OCI-LY3 (cell line): ENCODE measurements around the gene HBE1.

Experiments used
- H2AFZ ChIP-seq: fragments of 200-600, 300-600 bp; shearing (Covaris generic); 2 replicates; pipeline ENCODE4 v1.6.0; 2014; ENCODE audit warnings: antibody characterized with exemption, low read depth, low read length
- H3K27ac ChIP-seq: fragments of 200-600, 300-600 bp; sonication (generic); 2 replicates; pipeline ENCODE4 v1.5.1; 2014; ENCODE audit warnings: mild to moderate bottlenecking, low read length, moderate library complexity, mixed read lengths
- H3K27me3 ChIP-seq: fragments of 200-600, 300-600 bp; sonication (generic); 2 replicates; pipeline ENCODE4 v1.6.1; 2014; ENCODE audit warnings: low read depth, low read length, mixed read lengths
- H3K36me3 ChIP-seq: fragments of 200-600, 300-600 bp; sonication (generic); replicated peaks from 2 replicates; pipeline ENCODE3; 2014; ENCODE audit warnings: low read depth, low read length, mixed read lengths
- H3K4me1 ChIP-seq: fragments of 300-600, 200-600 bp; sonication (generic); 2 replicates; pipeline ENCODE4 v1.6.1; 2014; ENCODE audit warnings: low read length, mixed read lengths
- H3K4me2 ChIP-seq: fragments of 200-600, 300-600 bp; sonication (generic); 2 replicates; pipeline ENCODE4 v1.6.1; 2014; ENCODE audit warnings: low read length, mixed read lengths
- H3K4me3 ChIP-seq: fragments of 300-600, 200-600 bp; sonication (generic); 2 replicates; pipeline ENCODE4 v1.5.1; 2014; ENCODE audit warnings: antibody characterized with exemption, mild to moderate bottlenecking, low read length, moderate library complexity
- H3K79me2 ChIP-seq: fragments of 300-600, 200-600 bp; shearing (Covaris generic); 2 replicates; pipeline ENCODE4 v1.6.1; 2014; ENCODE audit warnings: mild to moderate bottlenecking, low read length, mixed read lengths
- H3K9ac ChIP-seq: fragments of 300-600, 200-600 bp; shearing (Covaris generic); 2 replicates; pipeline ENCODE4 v1.6.0; 2014; ENCODE audit warnings: mild to moderate bottlenecking, low read length, moderate library complexity
- H3K9me3 ChIP-seq: fragments of 200-600, 300-600 bp; shearing (Covaris generic); 2 replicates; pipeline ENCODE4 v1.6.1; 2014; ENCODE audit warnings: low read length, mixed read lengths; ENCODE audit not compliant: insufficient read depth
- H4K20me1 ChIP-seq: fragments of 200-600, 300-600 bp; sonication (generic); 2 replicates; pipeline ENCODE4 v1.6.1; 2016; ENCODE audit warnings: low read length, mixed read lengths; ENCODE audit not compliant: insufficient read depth
- CTCF ChIP-seq: fragments of 200-600, 300-600 bp; sonication (generic); IDR thresholded peaks from 2 replicates; pipeline ENCODE4 v1.5.1; 2014; ENCODE audit warnings: antibody characterized with exemption, low read length, low read depth
- EZH2phosphoT487 ChIP-seq: fragments of 200-600 bp; shearing (Covaris generic); IDR thresholded peaks from 2 replicates; pipeline ENCODE4 v1.6.1; 2018; ENCODE audit warnings: antibody characterized with exemption, mixed run types, low read depth

HBE1 gene

GRCh38 chr11:5235364-5236095, 34.2 kb downstream of the HBE1 start:
- H3K9me3 ChIP-seq: no peaks in the 10 kb centered on the region
- TF ChIP-seq EZH2phosphoT487 (no peak), CTCF (no peak)
- no peak overlapping the region for H3K4me3 ChIP-seq
- no peak overlapping the region for H3K27ac ChIP-seq
- H3K9ac ChIP-seq: no peak overlapping the region
- no peaks in the 10 kb centered on the region for H3K79me2 ChIP-seq
- no peak overlapping the region for H2AFZ ChIP-seq
- no peaks in the 10 kb centered on the region for H4K20me1 ChIP-seq
- H3K4me2 ChIP-seq: no peak overlapping the region
- no peaks in the 10 kb centered on the region for H3K36me3 ChIP-seq
- H3K27me3 ChIP-seq: no peaks in the 10 kb centered on the region
- H3K4me1 ChIP-seq: peaks cover 7% of the 10 kb centered on the region

GRCh38 chr11:5234381-5234834, 35.3 kb downstream of the HBE1 start, which contains the start of gene HBD:
HBD (minus strand) TSS chr11:5234483; CDS start chr11:5234433, 50 bp downstream.
- Histone ChIP-seq H3K4me1 (peaks cover 7% of the 10 kb centered on the region), H3K27ac (no peak within 1 kb of the TSS), H3K4me3 (no peak within 1 kb of the TSS), H3K27me3 (no peaks in the 10 kb centered on the region), H3K36me3 (no peaks in the 10 kb centered on the region), H2AFZ (peak within 1 kb of the TSS; percentile 30; the same call in 1 of the 2 replicates), H3K4me2 (0 out of 2 replicates have a peak within 1 kb of the TSS, but pooled peaks have one; percentile 5), H3K9me3 (no peaks in the 10 kb centered on the region), H4K20me1 (no peaks in the 10 kb centered on the region), H3K79me2 (no peaks in the 10 kb centered on the region), H3K9ac (no peak within 1 kb of the TSS)
- TF ChIP-seq CTCF (no peak), EZH2phosphoT487 (no peak)

GRCh38 chr11:5233307-5233706, 36.4 kb downstream of the HBE1 start:
- no peak overlapping the region for H3K27ac ChIP-seq

More at GRCh38 chr11:5233307-5233706, 36.4 kb downstream of the HBE1 start:
- no peaks in the 10 kb centered on the region for H3K79me2 ChIP-seq
- no peaks in the 10 kb centered on the region for H3K9me3 ChIP-seq
- H2AFZ ChIP-seq: no peak overlapping the region
- H3K36me3 ChIP-seq: no peaks in the 10 kb centered on the region
- no peak overlapping the region for H3K4me2 ChIP-seq
- peaks cover 10% of the 10 kb centered on the region for H3K4me1 ChIP-seq
- H3K27me3 ChIP-seq: no peaks in the 10 kb centered on the region
- no peaks in the 10 kb centered on the region for H4K20me1 ChIP-seq
- H3K9ac ChIP-seq: no peak overlapping the region
- TF ChIP-seq CTCF (no peak), EZH2phosphoT487 (no peak)
- H3K4me3 ChIP-seq: no peak overlapping the region
